H7 (cell line): ENCODE results near the gene CPT1C. TPM values are rescaled to one million over a fixed set of nuclear protein-coding genes. Genes with fewer than 3 reads are reported as not detected.
A peak's percentile ranks its signal among the peaks of the same experiment; 100 is the strongest.

Experiments used
- DNase-seq: peaks from one replicate; pipeline ENCODE4 v3.0.0; 2012
- H3K27me3 ChIP-seq: 2 replicates; pipeline ENCODE4 v1.6.0; 2011; ENCODE audit warnings: mild to moderate bottlenecking, low read length; ENCODE audit not compliant: control insufficient read depth, insufficient read depth
- H3K36me3 ChIP-seq: replicated peaks from 2 replicates; pipeline ENCODE4 v1.5.1; 2011; ENCODE audit warnings: low read length; ENCODE audit not compliant: control insufficient read depth, insufficient read depth
- H3K4me3 ChIP-seq: 2 replicates; pipeline ENCODE4 v1.5.1; 2011; ENCODE audit warnings: low read depth, mild to moderate bottlenecking, control low read depth, low read length, moderate library complexity; ENCODE audit not compliant: insufficient read depth
- total RNA-seq: library from RNA; depleted of rRNA; stranded (reverse); fragments of >200 nt; shearing (Covaris generic); gene quantifications from 2 replicates; pipeline ENCODE4 v1.2.3, GENCODE V29; 2014; rRNA removed

Gene CPT1C
- total RNA-seq, 1 experiment from 2014 or later = 25.8 TPM

DNA sequence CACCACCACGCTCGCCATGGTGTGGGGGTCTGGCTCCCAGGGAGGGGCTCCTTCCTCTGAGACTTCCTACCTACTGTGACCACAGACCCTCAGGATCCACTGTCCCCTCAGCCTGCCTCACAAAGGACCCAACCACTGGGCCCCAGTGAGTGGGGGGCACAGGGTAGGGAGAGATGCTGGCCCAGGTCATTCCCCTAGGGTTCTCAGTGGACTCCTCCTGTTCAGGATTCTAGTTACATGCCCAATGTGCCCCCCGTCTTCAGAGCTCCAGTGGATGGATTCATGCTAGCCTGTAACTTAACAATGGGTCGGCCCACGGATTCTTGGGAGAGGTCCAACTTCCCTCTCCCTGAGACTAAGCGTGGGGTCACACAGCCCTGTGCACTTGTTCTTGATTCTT lies 72.3 kb downstream of the CPT1C start, which contains the start of gene TSKS:
Gene TSKS, minus strand, starts transcription at position 77 of the 400 bp plus-strand sequence. Its CDS starts 59 bp downstream, at position 18.
- no peaks in the 10 kb centered on the region for H3K36me3 ChIP-seq

More for the DNA sequence above, 72.3 kb downstream of the CPT1C start, which contains the start of gene TSKS:
- Histone ChIP-seq H3K27me3 (no peaks in the 10 kb centered on the region), H3K4me3 (no peak within 1 kb of the TSS)
- peak; percentile 27 for DNase-seq

Other genes with a start within 250 kb of the CPT1C start
- 0.14 and 0.26 TPM in 2 replicates for gene SLC17A7, start 249.6 kb upstream of the CPT1C start, total RNA-seq
- 172 and 194 TPM in 2 replicates for gene PIH1D1, start 239.3 kb upstream of the CPT1C start, total RNA-seq
- 55.5 and 62.2 TPM in 2 replicates for gene ALDH16A1, start 237.9 kb upstream of the CPT1C start, total RNA-seq
- gene FLT3LG, start 216.9 kb upstream of the CPT1C start, total RNA-seq = 0.55 and 1.6 TPM in 2 replicates
- 4,136 and 6,335 TPM in 2 replicates for gene RPL13A, start 203.5 kb upstream of the CPT1C start, total RNA-seq
- gene RPS11, start 194.7 kb upstream of the CPT1C start, total RNA-seq = 2,449 and 2,647 TPM in 2 replicates
- gene FCGRT, start 178.5 kb upstream of the CPT1C start, total RNA-seq = 28.5 and 36.9 TPM in 2 replicates
- gene RCN3, start 163.1 kb upstream of the CPT1C start, total RNA-seq = 28.2 and 29.2 TPM in 2 replicates
- gene NOSIP, start 110.6 kb upstream of the CPT1C start, total RNA-seq = 102 and 142 TPM in 2 replicates
- 0.55 and 1.2 TPM in 2 replicates for gene PRRG2, start 109.8 kb upstream of the CPT1C start, total RNA-seq
- gene PRR12, start 99.9 kb upstream of the CPT1C start, total RNA-seq = 8.2 and 10.8 TPM in 2 replicates
- 13.3 and 20.1 TPM in 2 replicates for gene RRAS, start 51.0 kb upstream of the CPT1C start, total RNA-seq
- 32.9 and 37.0 TPM in 2 replicates for gene SCAF1, start 48.9 kb upstream of the CPT1C start, total RNA-seq
- gene IRF3, start 25.3 kb upstream of the CPT1C start, total RNA-seq = 107 and 108 TPM in 2 replicates
- 34.3 and 42.5 TPM in 2 replicates for gene BCL2L12, start 25.2 kb upstream of the CPT1C start, total RNA-seq
- gene PRMT1, start 13.8 kb upstream of the CPT1C start, total RNA-seq = 690 and 848 TPM in 2 replicates
- gene ADM5, start 1.5 kb upstream of the CPT1C start, total RNA-seq = 1.4 and 1.8 TPM in 2 replicates
- gene TSKS, start 72.2 kb downstream of the CPT1C start, total RNA-seq = 0.24 and 0.52 TPM in 2 replicates
- 208 and 249 TPM in 2 replicates for gene AP2A1, start 75.9 kb downstream of the CPT1C start, total RNA-seq
- 48.5 and 49.5 TPM in 2 replicates for gene FUZ, start 122.2 kb downstream of the CPT1C start, total RNA-seq
- 49.3 and 53.5 TPM in 2 replicates for gene MED25, start 127.2 kb downstream of the CPT1C start, total RNA-seq
- 205 and 219 TPM in 2 replicates for gene PTOV1, start 160.0 kb downstream of the CPT1C start, total RNA-seq
- gene PNKP, start 176.5 kb downstream of the CPT1C start, total RNA-seq = 76.2 and 94.7 TPM in 2 replicates
- 7.2 and 12.9 TPM in 2 replicates for gene AKT1S1, start 186.2 kb downstream of the CPT1C start, total RNA-seq
- 10.2 and 12.6 TPM in 2 replicates for gene TBC1D17, start 186.6 kb downstream of the CPT1C start, total RNA-seq
- gene IL4I1, start 205.8 kb downstream of the CPT1C start, total RNA-seq = 0.59 and 0.73 TPM in 2 replicates
- gene ATF5, start 238.1 kb downstream of the CPT1C start, total RNA-seq = 10.7 and 15.0 TPM in 2 replicates
- gene NUP62, start 238.4 kb downstream of the CPT1C start, total RNA-seq = 104 and 109 TPM in 2 replicates